Measurements from ENCODE around the gene NHERF1. TPM values are rescaled to one million over a fixed set of nuclear protein-coding genes. Genes with fewer than 3 reads are reported as not detected.
A peak's percentile ranks its signal among the peaks of the same experiment; 100 is the strongest.

NHERF1 gene
- polyA plus RNA-seq, 1 donor from 2014 or later = 177 TPM

GRCh38 chr17:74763565-74764387 lies 15.3 kb downstream of the NHERF1 start:
- Mint-ChIP-seq H3K4me1 (peaks cover 9 to 10% (median 9%) of the 10 kb centered on the region in 3 donors), H3K36me3 (no peaks in the 10 kb centered on the region), H3K27ac (no peak overlapping the region), H3K27me3 (no peaks in the 10 kb centered on the region), H3K9me3 (no peaks in the 10 kb centered on the region), H3K4me3 (no peak overlapping the region)

- no peak overlapping the region for H3K4me3 Mint-ChIP-seq
- H3K36me3 Mint-ChIP-seq = no peaks in the 10 kb centered on the region
- H3K4me1 Mint-ChIP-seq = peaks cover 0 to 2% (median 0%) of the 10 kb centered on the region in 3 donors
- no peaks in the 10 kb centered on the region for H3K9me3 Mint-ChIP-seq
- H3K27me3 Mint-ChIP-seq = no peaks in the 10 kb centered on the region
- H3K27ac Mint-ChIP-seq = no peak overlapping the region
Measured at GRCh38 chr17:74764751-74765286, 16.4 kb downstream of the NHERF1 start.

- H3K27ac Mint-ChIP-seq = peak overlapping the region in 1 of 3 donors; percentile 57
Measured at GRCh38 chr17:74766413-74766812, 18.0 kb downstream of the NHERF1 start.

DNA sequence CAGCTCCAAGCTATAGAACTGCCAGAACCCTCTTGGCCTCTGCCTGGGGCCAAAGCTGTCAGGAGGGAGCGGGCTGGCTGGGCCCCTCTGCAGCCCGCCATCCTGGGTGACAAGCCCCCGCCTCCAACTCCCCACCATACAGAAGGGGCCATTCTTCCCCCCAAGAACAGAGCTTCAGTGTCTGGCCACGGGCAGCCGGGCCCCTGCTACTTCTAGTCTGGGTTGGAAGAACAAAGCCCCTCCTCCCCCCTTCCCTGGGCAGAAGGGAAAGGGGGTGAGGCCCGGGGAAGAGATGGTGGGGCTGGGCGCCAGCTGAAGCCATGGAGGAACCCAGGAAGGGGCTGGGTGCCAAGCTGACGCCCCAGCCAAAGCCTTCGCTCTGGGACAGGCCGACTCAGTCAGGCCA lies 18.7 kb downstream of the NHERF1 start:
- Mint-ChIP-seq H3K27me3 (no peaks in the 10 kb centered on the region), H3K4me3 (no peak overlapping the region), H3K27ac (no peak overlapping the region), H3K9me3 (no peaks in the 10 kb centered on the region), H3K4me1 (peaks cover 5 to 8% (median 8%) of the 10 kb centered on the region in 3 donors), H3K36me3 (no peaks in the 10 kb centered on the region)

More at GRCh38 chr17:74766413-74766812, 18.0 kb downstream of the NHERF1 start:
- Mint-ChIP-seq H3K36me3 (no peaks in the 10 kb centered on the region), H3K4me1 (peaks cover 5 to 8% (median 8%) of the 10 kb centered on the region in 3 donors), H3K4me3 (no peak overlapping the region), H3K27me3 (no peaks in the 10 kb centered on the region), H3K9me3 (no peaks in the 10 kb centered on the region)

- H3K27ac Mint-ChIP-seq = peak overlapping the region in 1 of 3 donors; percentile 55
- H3K4me3 Mint-ChIP-seq = no peak overlapping the region
- H3K36me3 Mint-ChIP-seq = peaks cover 2% of the 10 kb centered on the region
- peaks cover 5 to 8% (median 8%) of the 10 kb centered on the region in 3 donors for H3K4me1 Mint-ChIP-seq
- H3K27me3 Mint-ChIP-seq = no peaks in the 10 kb centered on the region
- no peaks in the 10 kb centered on the region for H3K9me3 Mint-ChIP-seq
Measured at GRCh38 chr17:74768069-74768762, 19.8 kb downstream of the NHERF1 start.

DNA sequence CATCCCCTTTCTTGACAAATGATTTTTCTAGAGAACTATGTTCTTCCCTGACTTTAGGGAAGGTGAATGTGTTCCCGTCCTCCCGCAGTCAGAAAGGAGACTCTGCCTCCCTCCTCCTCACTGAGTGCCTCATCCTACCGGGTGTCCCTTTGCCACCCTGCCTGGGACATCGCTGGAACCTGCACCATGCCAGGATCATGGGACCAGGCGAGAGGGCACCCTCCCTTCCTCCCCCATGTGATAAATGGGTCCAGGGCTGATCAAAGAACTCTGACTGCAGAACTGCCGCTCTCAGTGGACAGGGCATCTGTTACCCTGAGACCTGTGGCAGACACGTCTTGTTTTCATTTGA lies 20.3 kb downstream of the NHERF1 start:
- H3K27me3 Mint-ChIP-seq = no peaks in the 10 kb centered on the region
- peaks cover 2% of the 10 kb centered on the region for H3K36me3 Mint-ChIP-seq
- no peak overlapping the region for H3K4me3 Mint-ChIP-seq
- peaks cover 7 to 8% (median 8%) of the 10 kb centered on the region in 3 donors for H3K4me1 Mint-ChIP-seq
- H3K27ac Mint-ChIP-seq = peak overlapping the region in 2 of 3 donors; percentile 55 to 85
- no peaks in the 10 kb centered on the region for H3K9me3 Mint-ChIP-seq

- Mint-ChIP-seq H3K36me3 (peaks cover 2% of the 10 kb centered on the region), H3K4me3 (peak overlapping the region in 1 of 4 donors; percentile 32), H3K9me3 (no peaks in the 10 kb centered on the region), H3K27ac (no peak overlapping the region), H3K4me1 (peaks cover 11 to 13% (median 12%) of the 10 kb centered on the region in 3 donors), H3K27me3 (no peaks in the 10 kb centered on the region)
Measured at GRCh38 chr17:74769266-74769855, 20.9 kb downstream of the NHERF1 start.

DNA sequence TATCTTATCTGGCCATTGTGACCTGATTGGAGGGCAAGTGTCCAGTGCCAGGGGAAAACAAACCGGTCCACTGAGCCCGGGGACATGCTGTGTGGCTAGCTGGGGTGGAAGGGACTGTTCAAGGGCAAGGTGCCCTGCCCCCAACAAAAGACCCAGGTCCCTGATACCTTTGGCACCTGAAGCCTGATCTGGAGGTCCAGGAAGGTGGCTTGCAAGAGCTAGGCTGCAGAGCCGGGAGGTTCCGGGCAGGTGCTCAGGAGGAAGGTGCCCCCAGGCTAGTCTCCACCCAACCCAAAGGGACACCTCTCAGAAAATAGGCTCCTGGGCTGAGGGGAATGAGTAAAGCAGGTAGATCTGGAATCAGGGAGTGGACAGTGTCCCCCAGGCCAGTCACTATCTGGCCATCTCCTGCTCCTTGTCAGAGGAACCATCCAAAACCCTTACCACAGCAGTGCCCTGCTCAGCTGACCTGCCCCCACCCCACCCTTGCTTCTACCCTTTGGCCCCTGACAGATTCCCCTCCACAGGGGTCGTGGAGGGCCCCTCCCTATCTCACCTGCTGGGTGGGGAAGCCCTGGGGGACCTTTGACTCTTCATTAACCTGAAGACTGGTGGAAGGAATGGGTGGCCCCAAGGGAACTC lies 21.5 kb downstream of the NHERF1 start:
- no peaks in the 10 kb centered on the region for H3K27me3 Mint-ChIP-seq
- peak overlapping the region in 1 of 4 donors; percentile 85 for H3K4me3 Mint-ChIP-seq
- peaks cover 11 to 13% (median 12%) of the 10 kb centered on the region in 3 donors for H3K4me1 Mint-ChIP-seq
- peak overlapping the region in 2 of 3 donors; percentile 47 to 97 for H3K27ac Mint-ChIP-seq
- H3K9me3 Mint-ChIP-seq = no peaks in the 10 kb centered on the region
- H3K36me3 Mint-ChIP-seq = peaks cover 2% of the 10 kb centered on the region

DNA sequence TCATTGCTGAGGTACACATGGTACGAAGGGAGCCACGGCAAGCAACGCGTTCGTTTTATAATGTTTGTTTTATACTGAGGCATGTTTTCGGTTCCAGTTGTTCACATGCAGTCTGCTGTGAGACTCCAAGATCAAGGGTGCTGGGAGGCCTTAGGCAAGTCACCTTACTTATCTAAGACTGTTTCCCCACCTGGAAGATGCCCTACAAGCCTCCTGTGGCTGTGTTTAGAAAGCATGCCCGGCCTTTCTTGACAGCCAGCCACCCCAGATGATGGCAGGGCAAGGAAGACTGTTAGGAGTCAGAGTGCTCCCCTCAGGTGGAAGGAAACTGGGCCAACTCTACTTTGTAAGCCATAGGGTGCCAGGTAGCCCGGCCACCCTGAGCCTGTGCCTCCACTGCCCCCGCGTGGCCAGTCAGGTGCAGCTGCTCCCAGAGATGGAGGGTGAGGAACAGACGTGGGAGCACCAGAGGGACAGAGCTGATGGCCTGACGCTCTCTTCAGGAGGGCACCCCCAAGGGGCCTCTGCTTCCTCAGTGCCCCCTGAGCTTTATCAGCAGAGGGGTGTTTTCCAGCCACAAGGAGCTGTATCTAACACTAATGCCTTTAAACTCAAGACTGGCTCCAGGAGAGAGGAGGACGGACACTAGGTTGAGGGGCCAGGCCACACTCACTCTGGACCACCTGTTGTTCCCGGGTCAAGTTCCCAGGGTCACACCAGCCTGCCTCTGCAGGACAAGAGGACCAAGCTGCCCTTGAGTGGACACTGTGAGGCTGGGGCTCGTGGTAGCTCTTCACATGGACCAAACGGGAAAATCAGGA lies 22.3 kb downstream of the NHERF1 start:
- Mint-ChIP-seq H3K9me3 (no peaks in the 10 kb centered on the region), H3K27ac (peak overlapping the region; percentile 40 to 97 (median 67)), H3K27me3 (no peaks in the 10 kb centered on the region), H3K36me3 (peaks cover 2% of the 10 kb centered on the region), H3K4me1 (peaks cover 14 to 16% (median 15%) of the 10 kb centered on the region in 3 donors), H3K4me3 (peak overlapping the region in 1 of 4 donors; percentile 85)

- Mint-ChIP-seq H3K4me1 (peaks cover 19 to 21% (median 20%) of the 10 kb centered on the region in 3 donors), H3K27me3 (no peaks in the 10 kb centered on the region), H3K36me3 (peaks cover 2% of the 10 kb centered on the region), H3K27ac (no peak overlapping the region), H3K9me3 (no peaks in the 10 kb centered on the region), H3K4me3 (no peak overlapping the region)
Measured at GRCh38 chr17:74771319-74771914, 23.0 kb downstream of the NHERF1 start.

- peak overlapping the region in 1 of 4 donors; percentile 25 for H3K4me3 Mint-ChIP-seq
- H3K9me3 Mint-ChIP-seq = no peaks in the 10 kb centered on the region
- H3K27ac Mint-ChIP-seq = peak overlapping the region in 1 of 3 donors; percentile 70
- H3K4me1 Mint-ChIP-seq = peaks cover 20 to 24% (median 22%) of the 10 kb centered on the region in 3 donors
- no peaks in the 10 kb centered on the region for H3K27me3 Mint-ChIP-seq
- peaks cover 2% of the 10 kb centered on the region for H3K36me3 Mint-ChIP-seq
Measured at GRCh38 chr17:74772053-74772452, 23.6 kb downstream of the NHERF1 start.

GRCh38 chr17:74773414-74773813 lies 25.0 kb downstream of the NHERF1 start:
- Mint-ChIP-seq H3K4me3 (peak overlapping the region in 1 of 4 donors; percentile 72), H3K9me3 (no peaks in the 10 kb centered on the region), H3K27ac (peak overlapping the region in 1 of 3 donors; percentile 49), H3K27me3 (no peaks in the 10 kb centered on the region), H3K36me3 (peaks cover 2% of the 10 kb centered on the region), H3K4me1 (peaks cover 27 to 35% (median 32%) of the 10 kb centered on the region in 3 donors)

GRCh38 chr17:74773871-74774286 lies 25.5 kb downstream of the NHERF1 start:
- H3K4me3 Mint-ChIP-seq = peak overlapping the region in 3 of 4 donors; percentile 24 to 72 (median 58)
- peaks cover 28 to 35% (median 34%) of the 10 kb centered on the region in 3 donors for H3K4me1 Mint-ChIP-seq
- peaks cover 2% of the 10 kb centered on the region for H3K36me3 Mint-ChIP-seq
- H3K27me3 Mint-ChIP-seq = no peaks in the 10 kb centered on the region
- no peaks in the 10 kb centered on the region for H3K9me3 Mint-ChIP-seq
- H3K27ac Mint-ChIP-seq = peak overlapping the region in 1 of 3 donors; percentile 49
